Measurements from ENCODE around the gene CNGA2.

The CNGA2 gene

GRCh38 chrX:151736685-151737084, 2.1 kb downstream of the CNGA2 start:
- Histone ChIP-seq H3K9me3 (ENCODE audit: control insufficient read depth, low read depth, low read length) (peaks cover 3% of the 10 kb centered on the region), H3K36me3 (ENCODE audit: control insufficient read depth, low read depth, low read length) (no peaks in the 10 kb centered on the region), H3K27me3 (ENCODE audit: control insufficient read depth, insufficient read depth, low read length) (no peaks in the 10 kb centered on the region), H3K9ac (ENCODE audit: low read length) (no peak overlapping the region), H3K4me3 (ENCODE audit: low read length) (no peak overlapping the region), H3K4me1 (ENCODE audit: control insufficient read depth, low read depth, low read length) (no peaks in the 10 kb centered on the region), H3K27ac (ENCODE audit: low read length) (no peak overlapping the region)

- no peak overlapping the region for H3K27ac ChIP-seq (ENCODE audit: low read length)
- no peaks in the 10 kb centered on the region for H3K36me3 ChIP-seq (ENCODE audit: control insufficient read depth, low read depth, low read length)
- H3K4me1 ChIP-seq (ENCODE audit: control insufficient read depth, low read depth, low read length): no peaks in the 10 kb centered on the region
- no peak overlapping the region for H3K4me3 ChIP-seq (ENCODE audit: low read length)
- H3K27me3 ChIP-seq (ENCODE audit: control insufficient read depth, insufficient read depth, low read length): no peaks in the 10 kb centered on the region
- H3K9ac ChIP-seq (ENCODE audit: low read length): no peak overlapping the region
- peaks cover 9% of the 10 kb centered on the region for H3K9me3 ChIP-seq (ENCODE audit: control insufficient read depth, low read depth, low read length)
Observed at GRCh38 chrX:151737494-151737893, 2.9 kb downstream of the CNGA2 start.

- no peaks in the 10 kb centered on the region for H3K4me1 ChIP-seq (ENCODE audit: control insufficient read depth, low read depth, low read length)
- H3K36me3 ChIP-seq (ENCODE audit: control insufficient read depth, low read depth, low read length): no peaks in the 10 kb centered on the region
- H3K27ac ChIP-seq (ENCODE audit: low read length): no peak overlapping the region
- no peak overlapping the region for H3K9ac ChIP-seq (ENCODE audit: low read length)
- H3K9me3 ChIP-seq (ENCODE audit: control insufficient read depth, low read depth, low read length): peaks cover 13% of the 10 kb centered on the region
- no peaks in the 10 kb centered on the region for H3K27me3 ChIP-seq (ENCODE audit: control insufficient read depth, insufficient read depth, low read length)
- no peak overlapping the region for H3K4me3 ChIP-seq (ENCODE audit: low read length)
Observed at GRCh38 chrX:151738751-151739150, 4.2 kb downstream of the CNGA2 start.

- H3K4me1 ChIP-seq (ENCODE audit: control insufficient read depth, low read depth, low read length): no peaks in the 10 kb centered on the region
- H3K9ac ChIP-seq (ENCODE audit: low read length): no peak overlapping the region
- no peak overlapping the region for H3K4me3 ChIP-seq (ENCODE audit: low read length)
- no peak overlapping the region for H3K27ac ChIP-seq (ENCODE audit: low read length)
- peaks cover 15% of the 10 kb centered on the region for H3K9me3 ChIP-seq (ENCODE audit: control insufficient read depth, low read depth, low read length)
- H3K27me3 ChIP-seq (ENCODE audit: control insufficient read depth, insufficient read depth, low read length): no peaks in the 10 kb centered on the region
- no peaks in the 10 kb centered on the region for H3K36me3 ChIP-seq (ENCODE audit: control insufficient read depth, low read depth, low read length)
Observed at GRCh38 chrX:151741606-151742005, 7.1 kb downstream of the CNGA2 start.

- peaks cover 15% of the 10 kb centered on the region for H3K9me3 ChIP-seq (ENCODE audit: control insufficient read depth, low read depth, low read length)
- no peak overlapping the region for H3K27ac ChIP-seq (ENCODE audit: low read length)
- no peaks in the 10 kb centered on the region for H3K27me3 ChIP-seq (ENCODE audit: control insufficient read depth, insufficient read depth, low read length)
Observed at GRCh38 chrX:151742311-151742710, 7.8 kb downstream of the CNGA2 start.

GRCh38 chrX:151743651-151744470, 9.3 kb downstream of the CNGA2 start:
- Histone ChIP-seq H3K36me3 (ENCODE audit: control insufficient read depth, low read depth, low read length) (no peaks in the 10 kb centered on the region), H3K9me3 (ENCODE audit: control insufficient read depth, low read depth, low read length) (peaks cover 15% of the 10 kb centered on the region), H3K4me3 (ENCODE audit: low read length) (no peak overlapping the region), H3K27me3 (ENCODE audit: control insufficient read depth, insufficient read depth, low read length) (no peaks in the 10 kb centered on the region), H3K27ac (ENCODE audit: low read length) (no peak overlapping the region), H3K4me1 (ENCODE audit: control insufficient read depth, low read depth, low read length) (no peaks in the 10 kb centered on the region), H3K9ac (ENCODE audit: low read length) (no peak overlapping the region)

More at GRCh38 chrX:151742311-151742710, 7.8 kb downstream of the CNGA2 start:
- H3K4me3 ChIP-seq (ENCODE audit: low read length): no peak overlapping the region
- H3K9ac ChIP-seq (ENCODE audit: low read length): no peak overlapping the region
- no peaks in the 10 kb centered on the region for H3K36me3 ChIP-seq (ENCODE audit: control insufficient read depth, low read depth, low read length)
- H3K4me1 ChIP-seq (ENCODE audit: control insufficient read depth, low read depth, low read length): no peaks in the 10 kb centered on the region

- Histone ChIP-seq H3K36me3 (ENCODE audit: control insufficient read depth, low read depth, low read length) (no peaks in the 10 kb centered on the region), H3K4me1 (ENCODE audit: control insufficient read depth, low read depth, low read length) (no peaks in the 10 kb centered on the region), H3K9me3 (ENCODE audit: control insufficient read depth, low read depth, low read length) (peaks cover 15% of the 10 kb centered on the region), H3K27me3 (ENCODE audit: control insufficient read depth, insufficient read depth, low read length) (no peaks in the 10 kb centered on the region), H3K4me3 (ENCODE audit: low read length) (no peak overlapping the region), H3K9ac (ENCODE audit: low read length) (no peak overlapping the region), H3K27ac (ENCODE audit: low read length) (no peak overlapping the region)
Observed at GRCh38 chrX:151745651-151746050, 11.1 kb downstream of the CNGA2 start.

- Histone ChIP-seq H3K27ac (ENCODE audit: low read length) (no peak overlapping the region), H3K4me1 (ENCODE audit: control insufficient read depth, low read depth, low read length) (no peaks in the 10 kb centered on the region), H3K9ac (ENCODE audit: low read length) (no peak overlapping the region), H3K36me3 (ENCODE audit: control insufficient read depth, low read depth, low read length) (no peaks in the 10 kb centered on the region), H3K9me3 (ENCODE audit: control insufficient read depth, low read depth, low read length) (peaks cover 17% of the 10 kb centered on the region), H3K4me3 (ENCODE audit: low read length) (no peak overlapping the region), H3K27me3 (ENCODE audit: control insufficient read depth, insufficient read depth, low read length) (no peaks in the 10 kb centered on the region)
Observed at GRCh38 chrX:151746502-151746901, 12.0 kb downstream of the CNGA2 start.

GRCh38 chrX:151750511-151750910, 16.0 kb downstream of the CNGA2 start:
- Histone ChIP-seq H3K27me3 (ENCODE audit: control insufficient read depth, insufficient read depth, low read length) (peaks cover 4% of the 10 kb centered on the region), H3K4me1 (ENCODE audit: control insufficient read depth, low read depth, low read length) (no peaks in the 10 kb centered on the region), H3K4me3 (ENCODE audit: low read length) (no peak overlapping the region), H3K9ac (ENCODE audit: low read length) (no peak overlapping the region), H3K9me3 (ENCODE audit: control insufficient read depth, low read depth, low read length) (peaks cover 7% of the 10 kb centered on the region), H3K36me3 (ENCODE audit: control insufficient read depth, low read depth, low read length) (no peaks in the 10 kb centered on the region), H3K27ac (ENCODE audit: low read length) (no peak overlapping the region)

GRCh38 chrX:151752847-151753246, 18.3 kb downstream of the CNGA2 start:
- Histone ChIP-seq H3K9ac (ENCODE audit: low read length) (no peak overlapping the region), H3K9me3 (ENCODE audit: control insufficient read depth, low read depth, low read length) (peaks cover 12% of the 10 kb centered on the region), H3K4me3 (ENCODE audit: low read length) (no peak overlapping the region), H3K4me1 (ENCODE audit: control insufficient read depth, low read depth, low read length) (no peaks in the 10 kb centered on the region), H3K27me3 (ENCODE audit: control insufficient read depth, insufficient read depth, low read length) (peaks cover 4% of the 10 kb centered on the region), H3K27ac (ENCODE audit: low read length) (no peak overlapping the region), H3K36me3 (ENCODE audit: control insufficient read depth, low read depth, low read length) (no peaks in the 10 kb centered on the region)

GRCh38 chrX:151753313-151754046, 18.9 kb downstream of the CNGA2 start:
- Histone ChIP-seq H3K9me3 (ENCODE audit: control insufficient read depth, low read depth, low read length) (peaks cover 13% of the 10 kb centered on the region), H3K4me3 (ENCODE audit: low read length) (no peak overlapping the region), H3K27ac (ENCODE audit: low read length) (no peak overlapping the region), H3K36me3 (ENCODE audit: control insufficient read depth, low read depth, low read length) (no peaks in the 10 kb centered on the region), H3K4me1 (ENCODE audit: control insufficient read depth, low read depth, low read length) (no peaks in the 10 kb centered on the region), H3K27me3 (ENCODE audit: control insufficient read depth, insufficient read depth, low read length) (peaks cover 4% of the 10 kb centered on the region), H3K9ac (ENCODE audit: low read length) (no peak overlapping the region)

Data from iPS-18a (cell line).